NCI-H1694 (cell line): ENCODE results near the gene EVPL.

Experiments used
- DNase-seq: peaks from one replicate; lab custom pipeline; 2025; lab: John Stamatoyannopoulos, UW

The EVPL gene

DNA sequence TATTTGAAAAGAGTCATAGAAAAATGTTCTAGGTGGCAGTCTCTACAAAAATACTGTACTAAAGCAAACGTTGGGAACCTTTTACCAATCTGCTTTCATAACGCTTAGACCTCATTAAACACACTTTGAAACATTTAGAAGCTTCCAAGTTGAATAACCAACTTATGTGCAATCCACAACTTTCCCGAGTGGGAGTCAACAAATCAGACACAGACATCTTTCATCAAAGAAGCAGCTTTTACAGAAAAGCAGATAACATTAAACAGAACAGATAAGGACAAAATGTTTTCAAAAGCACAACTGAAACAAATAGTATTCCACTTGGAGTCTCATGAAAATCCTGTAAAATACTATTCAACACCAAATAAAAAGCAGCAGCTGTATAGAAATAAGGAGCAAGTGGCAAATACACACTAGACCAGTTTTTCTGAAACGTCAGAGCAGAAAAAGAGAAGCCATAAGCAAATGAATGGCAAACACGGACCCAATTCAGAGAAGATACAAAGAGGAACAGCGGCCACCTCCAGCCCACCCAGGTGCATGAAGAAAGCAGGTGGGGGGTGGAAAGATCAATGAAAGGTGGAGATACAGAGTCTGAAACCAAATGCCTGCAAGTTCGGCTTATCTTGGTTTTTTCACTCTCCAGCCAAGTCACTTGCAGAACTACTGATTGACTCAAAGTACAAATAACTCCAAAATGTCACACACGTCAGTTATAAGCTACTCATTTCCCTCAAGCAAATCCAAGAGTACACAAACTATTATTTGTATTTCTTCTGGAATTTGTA lies 67.9 kb downstream of the EVPL start:
- DNase-seq = no peak
